ENCODE data around the gene STAT5A. TPM values are rescaled to one million over a fixed set of nuclear protein-coding genes. Genes with fewer than 3 reads are reported as not detected.
A peak's percentile ranks its signal among the peaks of the same experiment; 100 is the strongest.
"Not testable (repeated sequence)": the region's sequence is repeated elsewhere in the genome, so short reads cannot be mapped to it uniquely, and the experiment has no call there.

The STAT5A gene
- total RNA-seq, 2 donors from 2014 or later = 16.9 to 51.2 TPM

DNA sequence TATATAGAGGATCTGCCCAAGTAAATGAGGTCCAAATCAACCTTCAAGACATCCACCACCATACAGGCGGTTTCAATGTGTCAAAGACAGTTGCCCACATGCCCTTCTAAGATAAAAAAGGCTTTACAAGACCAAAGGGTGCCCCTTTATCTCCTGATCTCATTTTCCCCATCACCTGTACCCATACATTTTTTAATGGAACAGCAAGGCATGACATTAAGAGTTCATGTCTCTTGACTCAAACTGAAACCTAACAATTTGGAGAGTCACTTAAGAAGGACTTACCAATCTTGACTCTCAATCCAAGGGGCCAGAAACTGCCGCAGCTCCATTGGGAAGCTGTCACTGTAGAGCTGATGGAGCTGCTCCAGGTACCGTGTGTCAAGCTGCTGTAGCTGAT is 59.8 kb downstream of the STAT5A start:
- H3K4me1 ChIP-seq = peaks cover 0 to 63% of the 10 kb centered on the region in 2 donors
- H3K36me3 ChIP-seq = peaks cover 38% of the 10 kb centered on the region
- no peaks in the 10 kb centered on the region for H3K27me3 ChIP-seq
- no peak overlapping the region for H3K4me3 ChIP-seq
- H3K9me3 ChIP-seq = no peaks in the 10 kb centered on the region
- TF ChIP-seq, protein P1, sequence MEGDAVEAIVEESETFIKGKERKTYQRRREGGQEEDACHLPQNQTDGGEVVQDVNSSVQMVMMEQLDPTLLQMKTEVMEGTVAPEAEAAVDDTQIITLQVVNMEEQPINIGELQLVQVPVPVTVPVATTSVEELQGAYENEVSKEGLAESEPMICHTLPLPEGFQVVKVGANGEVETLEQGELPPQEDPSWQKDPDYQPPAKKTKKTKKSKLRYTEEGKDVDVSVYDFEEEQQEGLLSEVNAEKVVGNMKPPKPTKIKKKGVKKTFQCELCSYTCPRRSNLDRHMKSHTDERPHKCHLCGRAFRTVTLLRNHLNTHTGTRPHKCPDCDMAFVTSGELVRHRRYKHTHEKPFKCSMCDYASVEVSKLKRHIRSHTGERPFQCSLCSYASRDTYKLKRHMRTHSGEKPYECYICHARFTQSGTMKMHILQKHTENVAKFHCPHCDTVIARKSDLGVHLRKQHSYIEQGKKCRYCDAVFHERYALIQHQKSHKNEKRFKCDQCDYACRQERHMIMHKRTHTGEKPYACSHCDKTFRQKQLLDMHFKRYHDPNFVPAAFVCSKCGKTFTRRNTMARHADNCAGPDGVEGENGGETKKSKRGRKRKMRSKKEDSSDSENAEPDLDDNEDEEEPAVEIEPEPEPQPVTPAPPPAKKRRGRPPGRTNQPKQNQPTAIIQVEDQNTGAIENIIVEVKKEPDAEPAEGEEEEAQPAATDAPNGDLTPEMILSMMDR (IDR thresholded peaks at IDR 0.05) = no peak
- peak overlapping the region in 1 of 2 donors; percentile 1 for H3K27ac ChIP-seq
- no peak for DNase-seq (ENCODE audit: low spot score)

- Histone ChIP-seq H3K36me3 (peaks cover 3% of the 10 kb centered on the region), H3K9me3 (no peaks in the 10 kb centered on the region), H3K4me1 (peaks cover 0 to 65% of the 10 kb centered on the region in 2 donors), H3K27me3 (no peaks in the 10 kb centered on the region), H3K4me3 (no peak overlapping the region), H3K27ac (no peak overlapping the region)
- no peak for DNase-seq (ENCODE audit: low spot score)
- TF ChIP-seq, protein P1 (IDR thresholded peaks at IDR 0.05) = no peak
These were observed 66.9 kb downstream of the STAT5A start for GRCh38 chr17:42354956-42355843.

GRCh38 chr17:42358434-42358833 is 70.1 kb downstream of the STAT5A start:
- TF ChIP-seq, protein P1 (IDR thresholded peaks at IDR 0.05) = no peak
- Histone ChIP-seq H3K27ac (no peak overlapping the region), H3K4me1 (peaks cover 0 to 78% of the 10 kb centered on the region in 2 donors)

GRCh38 chr17:42359133-42359532 is 70.8 kb downstream of the STAT5A start:
- Histone ChIP-seq H3K4me3 (no peak overlapping the region), H3K9me3 (no peaks in the 10 kb centered on the region), H3K36me3 (peaks cover 3% of the 10 kb centered on the region), H3K4me1 (peaks cover 0 to 81% of the 10 kb centered on the region in 2 donors), H3K27ac (no peak overlapping the region), H3K27me3 (no peaks in the 10 kb centered on the region)
- no peak for DNase-seq (ENCODE audit: low spot score)
- TF ChIP-seq, protein P1 (IDR thresholded peaks at IDR 0.05) = no peak

More at GRCh38 chr17:42358434-42358833, 70.1 kb downstream of the STAT5A start:
- H3K27me3 ChIP-seq = no peaks in the 10 kb centered on the region
- no peaks in the 10 kb centered on the region for H3K9me3 ChIP-seq
- DNase-seq (ENCODE audit: low spot score) = no peak
- peaks cover 3% of the 10 kb centered on the region for H3K36me3 ChIP-seq
- H3K4me3 ChIP-seq = no peak overlapping the region

DNA sequence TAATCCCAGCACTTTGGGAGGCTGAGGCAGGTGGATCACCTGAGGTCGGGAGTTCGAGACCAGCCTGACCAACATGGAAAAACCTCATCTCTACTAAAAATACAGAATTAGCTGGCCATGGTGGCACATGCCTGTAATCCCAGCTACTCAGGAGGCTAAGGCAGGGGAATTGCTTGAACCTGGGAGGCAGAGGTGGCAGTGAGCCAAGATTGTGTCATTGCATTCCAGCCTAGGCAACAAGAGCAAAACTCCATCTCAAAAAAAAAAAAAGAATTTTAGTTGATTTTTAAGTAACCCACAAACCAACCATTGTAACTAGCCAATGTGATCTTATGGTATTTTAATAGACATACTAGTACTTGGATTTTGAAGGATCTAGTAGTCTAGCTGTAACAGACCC is 72.1 kb downstream of the STAT5A start:
- not testable (repeated sequence) for H3K36me3 ChIP-seq; H3K27me3 ChIP-seq; H3K27ac ChIP-seq; H3K4me3 ChIP-seq; H3K9me3 ChIP-seq; DNase-seq (ENCODE audit: low spot score)
- H3K4me1 ChIP-seq = peaks cover 0 to 81% of the 10 kb centered on the region in 2 donors

Other genes with a start within 250 kb of the STAT5A start
- gene C17orf113, start 237.9 kb upstream of the STAT5A start, total RNA-seq = under 1 TPM; 0.74 to 0.94 TPM
- gene ZNF385C, start 190.0 kb upstream of the STAT5A start, total RNA-seq = not detected
- 1 to 10 TPM; 3.5 to 4.3 TPM for gene DHX58, start 175.8 kb upstream of the STAT5A start, total RNA-seq
- 10 to 100 TPM; 11.3 to 11.4 TPM for gene KAT2A, start 167.1 kb upstream of the STAT5A start, total RNA-seq
- gene HSPB9, start 165.7 kb upstream of the STAT5A start, total RNA-seq = not detected
- gene RAB5C, start 133.5 kb upstream of the STAT5A start, total RNA-seq = 10 to 100 TPM; 39.9 to 92.6 TPM
- gene KCNH4, start 107.4 kb upstream of the STAT5A start, total RNA-seq = under 1 TPM; 0.15 to 0.35 TPM
- gene HCRT, start 103.0 kb upstream of the STAT5A start, total RNA-seq = not detected
- 10 to 100 TPM; 13.1 to 19.3 TPM for gene GHDC, start 94.0 kb upstream of the STAT5A start, total RNA-seq
- 10 to 100 TPM; 31.4 to 49.1 TPM for gene STAT5B, start 12.1 kb upstream of the STAT5A start, total RNA-seq
- gene STAT3, start 99.9 kb downstream of the STAT5A start, total RNA-seq = 100 to 1,000 TPM; 105 to 150 TPM
- gene CAVIN1, start 134.8 kb downstream of the STAT5A start, total RNA-seq = 100 to 1,000 TPM; 202 to 348 TPM
- gene ATP6V0A1, start 170.4 kb downstream of the STAT5A start, total RNA-seq = 10 to 100 TPM; 38.9 to 67.5 TPM
- gene NAGLU, start 247.7 kb downstream of the STAT5A start, total RNA-seq = 10 to 100 TPM; 19.6 to 22.1 TPM

All from right atrium auricular region (tissue), 2 donors.